Activated CD4-positive, alpha-beta T cell treated with anti-CD3 and anti-CD28 coated beads, Interleukin-2, amount 10 ng/mL, durations not matched to agents 24 days and 14 days (primary cell): Measurements from ENCODE around the gene SDK2. TPM values are rescaled to one million over a fixed set of nuclear protein-coding genes. Genes with fewer than 3 reads are reported as not detected.
A peak's percentile ranks its signal among the peaks of the same experiment; 100 is the strongest.

Source experiments
- DNase-seq: peaks from one replicate; pipeline ENCODE4 v3.0.0; 2022
- H3K27ac Mint-ChIP-seq: one replicate; pipeline ENCODE4 v1.8.0; 2022; ENCODE audit warnings: mild to moderate bottlenecking, mixed read lengths
- H3K27me3 Mint-ChIP-seq: one replicate; pipeline ENCODE4 v1.8.0; 2022; ENCODE audit warnings: mixed read lengths
- H3K36me3 Mint-ChIP-seq: one replicate; pipeline ENCODE4 v1.8.0; 2022; ENCODE audit warnings: low read depth, mild to moderate bottlenecking, mixed read lengths
- H3K4me1 Mint-ChIP-seq: one replicate; pipeline ENCODE4 v1.8.0; 2021; ENCODE audit warnings: mixed read lengths
- H3K4me3 Mint-ChIP-seq: one replicate; pipeline ENCODE4 v1.8.0; 2022; ENCODE audit warnings: mild to moderate bottlenecking, moderate library complexity, mixed read lengths
- H3K9me3 Mint-ChIP-seq: one replicate; pipeline ENCODE4 v1.8.0; 2021; ENCODE audit warnings: mixed read lengths
- intact Hi-C: fragments of 100-400 bp; cut with micrococcal nuclease; formaldehyde crosslinking; loops from one replicate; pipeline ENCODE4 v1.15.1; 2023
- total RNA-seq: library from RNA; stranded (reverse); gene quantifications from 2 replicates; pipeline ENCODE4 v1.2.3, GENCODE V29; 2022

SDK2 gene
- total RNA-seq, 1 donor from 2014 or later: 0.42 TPM

- H3K27me3 Mint-ChIP-seq: peaks cover 45% of the 10 kb centered on the region
- no peaks in the 10 kb centered on the region for H3K9me3 Mint-ChIP-seq
- peaks cover 6% of the 10 kb centered on the region for H3K4me1 Mint-ChIP-seq
- no peak overlapping the region for H3K27ac Mint-ChIP-seq
- H3K4me3 Mint-ChIP-seq: no peak overlapping the region
- DNase-seq: no peak
- intact Hi-C loops: no loop called here
- no peaks in the 10 kb centered on the region for H3K36me3 Mint-ChIP-seq
Measured at GRCh38 chr17:73647772-73648542, 3.7 kb upstream of the SDK2 start.

GRCh38 chr17:73647301-73647695 is 3.1 kb upstream of the SDK2 start:
- no peaks in the 10 kb centered on the region for H3K36me3 Mint-ChIP-seq
- no peak overlapping the region for H3K27ac Mint-ChIP-seq
- H3K4me1 Mint-ChIP-seq: peaks cover 9% of the 10 kb centered on the region
- H3K27me3 Mint-ChIP-seq: peaks cover 48% of the 10 kb centered on the region
- intact Hi-C loops: no loop called here
- H3K4me3 Mint-ChIP-seq: no peak overlapping the region
- no peak for DNase-seq
- H3K9me3 Mint-ChIP-seq: no peaks in the 10 kb centered on the region

DNA sequence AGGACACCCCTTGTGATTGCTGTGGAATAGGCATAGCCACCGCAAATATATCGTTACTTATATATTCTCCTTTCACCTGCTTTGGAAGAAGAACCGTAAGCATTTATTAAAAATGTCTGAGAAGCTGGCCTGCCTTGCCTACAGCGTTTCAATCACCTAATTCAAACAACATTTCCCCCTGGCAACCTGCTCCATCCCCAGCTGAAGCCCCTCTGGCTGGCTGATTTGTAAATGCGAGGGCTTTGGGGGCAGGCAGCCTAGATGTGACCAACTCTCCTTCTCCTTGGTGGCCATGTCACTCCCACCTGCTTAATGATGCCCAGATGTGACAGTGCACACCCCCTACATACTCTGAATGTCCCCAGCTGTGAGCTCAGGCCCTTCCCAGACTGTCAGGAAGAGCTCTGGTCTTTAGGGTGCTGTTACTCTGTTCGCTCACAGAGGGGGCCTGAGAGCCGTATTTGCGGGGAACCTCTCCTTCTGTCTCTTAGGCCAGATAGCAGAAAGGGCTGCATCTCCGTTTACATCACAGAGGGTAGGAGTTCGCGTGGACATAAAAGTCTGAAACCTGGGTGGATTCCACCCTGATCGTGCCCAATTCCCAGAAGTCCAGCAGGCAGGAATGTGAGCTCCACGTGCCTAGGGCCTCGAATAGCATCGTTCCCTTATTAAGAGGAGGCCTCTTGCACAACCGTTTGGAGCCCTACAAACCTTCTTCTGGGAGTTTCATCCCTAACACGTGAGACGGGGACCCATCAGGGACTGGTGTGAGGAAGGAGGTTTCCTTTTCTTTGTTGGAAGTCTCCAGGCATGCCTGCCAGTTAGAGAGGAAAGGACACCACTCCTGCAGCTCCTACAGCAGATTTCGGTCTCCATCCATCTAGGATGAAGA is 2.4 kb upstream of the SDK2 start:
- peak overlapping the region; percentile 40 for H3K27ac Mint-ChIP-seq
- peaks cover 53% of the 10 kb centered on the region for H3K27me3 Mint-ChIP-seq

GRCh38 chr17:73645050-73645871 is 1.0 kb upstream of the SDK2 start:
- Mint-ChIP-seq H3K4me1 (peaks cover 17% of the 10 kb centered on the region), H3K4me3 (peak overlapping the region; percentile 55), H3K27ac (no peak overlapping the region), H3K36me3 (no peaks in the 10 kb centered on the region), H3K9me3 (no peaks in the 10 kb centered on the region), H3K27me3 (peaks cover 63% of the 10 kb centered on the region)
- peak; percentile 79 for DNase-seq
- intact Hi-C loops: no loop called here

More for the DNA sequence above, 2.4 kb upstream of the SDK2 start:
- Mint-ChIP-seq H3K4me1 (peaks cover 15% of the 10 kb centered on the region), H3K36me3 (no peaks in the 10 kb centered on the region), H3K4me3 (peak overlapping the region; percentile 13), H3K9me3 (no peaks in the 10 kb centered on the region)
- DNase-seq: peak; percentile 67
- intact Hi-C loops: no loop called here

DNA sequence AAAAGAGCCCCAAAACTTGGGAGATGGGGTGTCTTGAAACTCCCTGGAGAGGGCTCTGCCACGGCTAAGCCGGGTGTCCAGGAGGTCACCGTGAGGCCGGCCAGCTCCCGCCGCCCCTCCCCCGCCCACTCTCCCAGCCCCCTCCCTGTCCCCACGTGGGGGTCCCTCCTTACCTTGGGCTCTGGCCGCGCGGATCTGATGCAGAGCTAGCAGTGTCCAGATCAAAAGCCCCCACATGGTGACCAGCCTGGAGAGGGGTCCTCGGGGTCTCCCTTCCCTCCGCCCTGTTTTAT is 447 bp downstream of the SDK2 start:
- Mint-ChIP-seq H3K27me3 (peaks cover 56% of the 10 kb centered on the region), H3K4me1 (peaks cover 15% of the 10 kb centered on the region), H3K27ac (peak overlapping the region; percentile 37), H3K36me3 (no peaks in the 10 kb centered on the region), H3K9me3 (no peaks in the 10 kb centered on the region), H3K4me3 (peak overlapping the region; percentile 85)
- no peak for DNase-seq
- intact Hi-C loops: no loop called here

DNA sequence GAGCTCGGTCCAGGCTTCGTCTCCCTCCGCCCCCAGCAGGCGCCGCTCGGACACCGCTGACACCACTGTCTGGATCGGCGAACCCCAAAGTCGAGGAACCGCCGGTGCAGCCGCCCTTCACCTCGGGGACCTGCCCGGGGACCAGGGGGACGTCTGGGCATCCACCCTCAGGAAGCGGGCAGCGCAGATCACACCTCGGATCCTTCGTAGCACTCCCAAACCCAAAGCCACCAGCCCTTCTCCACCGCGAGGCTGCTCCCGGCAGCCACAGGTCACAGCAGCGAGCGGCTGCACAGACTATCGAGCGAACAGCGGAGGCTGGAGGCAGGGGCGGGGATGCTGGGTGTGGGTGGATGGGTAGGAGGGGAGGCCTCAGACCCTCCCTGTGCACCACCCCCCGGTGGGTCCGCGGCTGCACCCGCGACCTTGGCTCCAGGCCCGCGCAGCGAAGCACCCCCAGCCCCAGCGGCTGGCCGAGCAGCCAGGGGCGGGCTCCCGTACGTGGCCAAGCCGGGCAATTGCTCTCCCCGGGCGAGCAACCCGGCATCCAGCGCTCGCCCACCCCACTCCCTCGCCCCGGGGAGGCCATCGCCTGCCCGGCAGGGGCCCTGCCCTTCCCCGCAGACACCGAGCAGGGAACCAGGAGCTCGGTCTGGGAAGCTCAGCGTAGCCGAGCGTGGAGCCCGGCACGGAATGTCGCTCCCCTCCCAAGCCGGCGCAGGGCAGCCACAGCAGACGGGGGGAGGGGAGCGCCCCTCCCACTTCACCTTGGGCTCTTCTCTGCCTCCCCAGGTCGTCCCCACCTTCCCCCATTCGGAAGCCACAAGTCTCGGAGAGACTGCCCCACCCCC is 1.0 kb downstream of the SDK2 start:
- peaks cover 15% of the 10 kb centered on the region for H3K4me1 Mint-ChIP-seq
- no peak overlapping the region for H3K27ac Mint-ChIP-seq
- intact Hi-C loops: no loop called here
- DNase-seq: peak; percentile 76
- no peaks in the 10 kb centered on the region for H3K36me3 Mint-ChIP-seq
- H3K9me3 Mint-ChIP-seq: no peaks in the 10 kb centered on the region
- peaks cover 53% of the 10 kb centered on the region for H3K27me3 Mint-ChIP-seq
- peak overlapping the region; percentile 85 for H3K4me3 Mint-ChIP-seq

DNA sequence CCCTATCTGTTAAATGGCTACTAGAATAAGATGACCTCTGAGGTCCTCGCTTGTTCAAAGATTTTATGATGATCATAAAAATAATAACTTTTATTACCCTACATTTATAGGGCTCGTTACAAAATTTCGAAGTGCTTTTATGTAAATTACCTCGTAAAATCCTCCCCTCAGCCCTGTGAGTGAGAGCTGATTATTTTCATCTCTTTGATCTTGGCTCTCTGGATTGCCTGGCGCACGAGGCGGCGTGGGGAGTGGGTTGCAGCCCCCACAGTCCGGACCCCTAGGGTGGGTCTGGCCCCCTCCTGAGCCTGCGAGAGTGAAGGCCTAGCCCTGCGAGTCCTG is 1.6 kb downstream of the SDK2 start:
- no peaks in the 10 kb centered on the region for H3K9me3 Mint-ChIP-seq
- intact Hi-C loops: no loop called here
- peaks cover 3% of the 10 kb centered on the region for H3K36me3 Mint-ChIP-seq
- H3K4me3 Mint-ChIP-seq: peak overlapping the region; percentile 79
- DNase-seq: no peak
- H3K4me1 Mint-ChIP-seq: peaks cover 15% of the 10 kb centered on the region
- H3K27me3 Mint-ChIP-seq: peaks cover 47% of the 10 kb centered on the region
- no peak overlapping the region for H3K27ac Mint-ChIP-seq

DNA sequence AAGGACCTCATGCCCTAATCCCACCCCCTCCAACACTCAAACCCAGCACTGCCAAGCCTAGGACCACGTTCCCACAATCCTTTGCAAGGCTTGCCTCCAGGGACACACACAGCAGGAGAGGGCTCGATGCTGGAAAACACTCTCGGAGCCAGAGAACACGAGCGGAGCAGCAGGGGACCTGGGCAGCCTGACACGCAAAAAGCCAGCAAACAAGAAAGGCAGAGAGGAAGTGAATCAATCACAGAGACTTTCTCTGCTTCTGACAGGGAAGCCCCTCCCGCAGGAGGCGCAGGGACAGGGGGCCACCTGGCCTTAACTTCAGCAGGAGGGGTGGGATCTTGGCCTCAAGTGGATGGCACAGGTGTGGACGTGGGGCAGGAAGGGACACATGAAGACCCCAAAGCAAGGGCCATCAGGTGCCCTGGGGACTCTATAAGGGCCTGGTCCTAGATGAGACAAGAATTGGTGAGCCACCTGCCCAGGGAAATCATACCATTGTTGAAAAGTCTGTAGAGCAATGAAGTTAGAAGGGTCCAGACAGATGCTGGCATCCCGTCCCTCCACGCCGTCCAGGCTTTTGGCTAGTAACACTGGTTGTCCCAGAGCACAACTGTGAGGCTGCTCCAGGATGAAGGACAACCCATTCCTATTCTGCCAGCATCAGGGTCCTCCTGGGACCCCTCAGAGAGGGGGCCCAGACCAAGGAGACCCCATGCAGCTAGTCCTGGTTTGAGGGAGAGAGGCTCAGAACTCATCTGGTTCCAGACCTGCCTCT is 2.2 kb downstream of the SDK2 start:
- no peak for DNase-seq
- H3K36me3 Mint-ChIP-seq: peaks cover 3% of the 10 kb centered on the region
- no peaks in the 10 kb centered on the region for H3K9me3 Mint-ChIP-seq
- peaks cover 41% of the 10 kb centered on the region for H3K27me3 Mint-ChIP-seq
- peaks cover 15% of the 10 kb centered on the region for H3K4me1 Mint-ChIP-seq
- H3K27ac Mint-ChIP-seq: no peak overlapping the region
- peak overlapping the region; percentile 57 for H3K4me3 Mint-ChIP-seq
- intact Hi-C loops: no loop called here

- H3K9me3 Mint-ChIP-seq: no peaks in the 10 kb centered on the region
Measured at GRCh38 chr17:73640691-73641090, 3.6 kb downstream of the SDK2 start.

GRCh38 chr17:73639932-73640331 is 4.3 kb downstream of the SDK2 start:
- no peaks in the 10 kb centered on the region for H3K9me3 Mint-ChIP-seq
- H3K36me3 Mint-ChIP-seq: peaks cover 3% of the 10 kb centered on the region
- H3K27ac Mint-ChIP-seq: no peak overlapping the region
- intact Hi-C loops: no loop called here
- H3K4me1 Mint-ChIP-seq: peaks cover 15% of the 10 kb centered on the region
- no peak for DNase-seq
- H3K27me3 Mint-ChIP-seq: peaks cover 30% of the 10 kb centered on the region
- no peak overlapping the region for H3K4me3 Mint-ChIP-seq

More at GRCh38 chr17:73640691-73641090, 3.6 kb downstream of the SDK2 start:
- intact Hi-C loops: no loop called here
- peaks cover 32% of the 10 kb centered on the region for H3K27me3 Mint-ChIP-seq
- no peak overlapping the region for H3K27ac Mint-ChIP-seq
- DNase-seq: no peak
- H3K36me3 Mint-ChIP-seq: peaks cover 3% of the 10 kb centered on the region
- peaks cover 15% of the 10 kb centered on the region for H3K4me1 Mint-ChIP-seq
- no peak overlapping the region for H3K4me3 Mint-ChIP-seq

- no peak overlapping the region for H3K4me3 Mint-ChIP-seq
- H3K36me3 Mint-ChIP-seq: peaks cover 3% of the 10 kb centered on the region
- no peaks in the 10 kb centered on the region for H3K9me3 Mint-ChIP-seq
- H3K27ac Mint-ChIP-seq: no peak overlapping the region
- H3K4me1 Mint-ChIP-seq: peaks cover 15% of the 10 kb centered on the region
- H3K27me3 Mint-ChIP-seq: peaks cover 30% of the 10 kb centered on the region
- intact Hi-C loops: no loop called here
- no peak for DNase-seq
Measured at GRCh38 chr17:73639322-73639721, 4.9 kb downstream of the SDK2 start.

GRCh38 chr17:73638556-73638955 is 5.7 kb downstream of the SDK2 start:
- peaks cover 12% of the 10 kb centered on the region for H3K4me1 Mint-ChIP-seq
- peaks cover 26% of the 10 kb centered on the region for H3K27me3 Mint-ChIP-seq
- no peak for DNase-seq
- H3K36me3 Mint-ChIP-seq: peaks cover 3% of the 10 kb centered on the region
- H3K9me3 Mint-ChIP-seq: no peaks in the 10 kb centered on the region
- intact Hi-C loops: no loop called here
- no peak overlapping the region for H3K27ac Mint-ChIP-seq
- no peak overlapping the region for H3K4me3 Mint-ChIP-seq
